WTC11 (cell line): Measurements from ENCODE around the gene IL31. TPM values are rescaled to one million over a fixed set of nuclear protein-coding genes. Genes with fewer than 3 reads are reported as not detected.

Experiments
- ATAC-seq: fragments of 200-7000 bp; cut with Tn5 transposase; 2 replicates; pipeline ENCODE4 v1.10.0; 2021; ENCODE audit warnings: mild to moderate bottlenecking, moderate library complexity
- CTCF ChIA-PET: fragments of 300-600 bp; sonication (Branson Sonifier 250); formaldehyde crosslinking; loops from one replicate; lab custom pipeline; 2021; ENCODE audit warnings: antibody characterized with exemption; lab: Charles Lee
- POLR2A ChIA-PET: fragments of 350-600 bp; sonication (Branson Sonifier 250); formaldehyde crosslinking; loops from one replicate; lab custom pipeline; 2021; ENCODE audit warnings: antibody characterized with exemption; lab: Charles Lee
- DNase-seq: peaks from one replicate; pipeline ENCODE4 v3.0.0; 2021; ENCODE audit warnings: low spot score
- H3K27ac Mint-ChIP-seq: 2 replicates; pipeline ENCODE4 v1.8.0; 2021; ENCODE audit warnings: mixed read lengths
- H3K27me3 Mint-ChIP-seq: 2 replicates; pipeline ENCODE4 v1.8.0; 2021; ENCODE audit warnings: low read depth, mild to moderate bottlenecking, moderate library complexity, mixed read lengths
- H3K36me3 Mint-ChIP-seq: 2 replicates; pipeline ENCODE4 v1.8.0; 2021; ENCODE audit warnings: mixed read lengths
- H3K4me1 Mint-ChIP-seq: 2 replicates; pipeline ENCODE4 v1.8.0; 2022; ENCODE audit warnings: mixed read lengths
- H3K4me3 Mint-ChIP-seq: 2 replicates; pipeline ENCODE4 v1.8.0; 2021; ENCODE audit warnings: mild to moderate bottlenecking, moderate library complexity, mixed read lengths
- H3K9me3 Mint-ChIP-seq: 2 replicates; pipeline ENCODE4 v1.8.0; 2021; ENCODE audit warnings: mixed read lengths
- ARID4B ChIP-seq: sonication (generic); formaldehyde crosslinking; IDR thresholded peaks from 2 replicates; pipeline ENCODE4 v1.8.0; 2023; ENCODE audit warnings: missing genetic modification reagents, mild to moderate bottlenecking, borderline replicate concordance
- ATF1 ChIP-seq: sonication (generic); formaldehyde crosslinking; IDR thresholded peaks from 2 replicates; pipeline ENCODE4 v1.8.1; 2023; ENCODE audit warnings: mild to moderate bottlenecking, moderate library complexity, missing genetic modification reagents
- ATF3 ChIP-seq: sonication (generic); formaldehyde crosslinking; conservative IDR thresholded peaks from 2 replicates; pipeline ENCODE4 v1.8.1; 2022; ENCODE audit warnings: mild to moderate bottlenecking, missing genetic modification reagents
- CREB1 ChIP-seq: sonication (generic); formaldehyde crosslinking; IDR thresholded peaks from 2 replicates; pipeline ENCODE4 v1.8.0; 2023; ENCODE audit warnings: mild to moderate bottlenecking, missing genetic modification reagents
- GABPB1 ChIP-seq: sonication (generic); formaldehyde crosslinking; IDR thresholded peaks from 2 replicates; pipeline ENCODE4 v1.8.1; 2023; ENCODE audit warnings: mild to moderate bottlenecking, missing genetic modification reagents
- IRF1 ChIP-seq: sonication (generic); formaldehyde crosslinking; IDR thresholded peaks from 2 replicates; pipeline ENCODE4 v1.8.0; 2023; ENCODE audit warnings: missing genetic modification reagents
- JUN ChIP-seq: sonication (generic); formaldehyde crosslinking; IDR thresholded peaks from 2 replicates; pipeline ENCODE4 v1.8.0; 2023; ENCODE audit warnings: mild to moderate bottlenecking, missing genetic modification reagents
- MYBL2 ChIP-seq: sonication (generic); formaldehyde crosslinking; IDR thresholded peaks from 2 replicates; pipeline ENCODE4 v1.8.1; 2023; ENCODE audit warnings: mild to moderate bottlenecking, moderate library complexity, missing genetic modification reagents
- NR1H2 ChIP-seq: sonication (generic); formaldehyde crosslinking; IDR thresholded peaks from 2 replicates; pipeline ENCODE4 v1.9.0; 2021; ENCODE audit warnings: mild to moderate bottlenecking, moderate library complexity, missing genetic modification reagents
- SMAD3 ChIP-seq: sonication (generic); formaldehyde crosslinking; IDR thresholded peaks from 2 replicates; pipeline ENCODE4 v1.8.0; 2022; ENCODE audit warnings: missing genetic modification reagents, mild to moderate bottlenecking, borderline replicate concordance
- SMAD4 ChIP-seq: sonication (generic); formaldehyde crosslinking; IDR thresholded peaks from 2 replicates; pipeline ENCODE4 v1.8.0; 2022; ENCODE audit warnings: mild to moderate bottlenecking, missing genetic modification reagents
- SOX15 ChIP-seq: fragments of 250-450 bp; sonication (Bioruptor Pico); IDR thresholded peaks from 2 replicates; pipeline ENCODE4 v1.9.0; 2021; ENCODE audit warnings: mild to moderate bottlenecking
- TEAD1 ChIP-seq: sonication (generic); formaldehyde crosslinking; IDR thresholded peaks from 2 replicates; pipeline ENCODE4 v1.8.0; 2022; ENCODE audit warnings: mild to moderate bottlenecking, missing genetic modification reagents
- TEAD4 ChIP-seq: sonication (generic); formaldehyde crosslinking; IDR thresholded peaks from 2 replicates; pipeline ENCODE4 v1.8.0; 2022; ENCODE audit warnings: mild to moderate bottlenecking, missing genetic modification reagents
- USF2 ChIP-seq: sonication (generic); formaldehyde crosslinking; IDR thresholded peaks from 2 replicates; pipeline ENCODE4 v1.8.1; 2023; ENCODE audit warnings: mild to moderate bottlenecking, missing genetic modification reagents, moderate library complexity
- ZNF121 ChIP-seq: sonication (generic); formaldehyde crosslinking; IDR thresholded peaks from 2 replicates; pipeline ENCODE4 v1.8.0; 2023; ENCODE audit warnings: missing genetic modification reagents
- ZNF219 ChIP-seq: sonication (generic); formaldehyde crosslinking; IDR thresholded peaks from 2 replicates; pipeline ENCODE4 v1.8.0; 2023; ENCODE audit warnings: missing genetic modification reagents, mild to moderate bottlenecking, borderline replicate concordance
- total RNA-seq: library from RNA; stranded (reverse); gene quantifications from 3 replicates; pipeline ENCODE4 v1.2.3, GENCODE V29; 2021
- TF ChIP-seq, protein P1 (sequence below): sonication (generic); formaldehyde crosslinking; IDR thresholded peaks from 2 replicates; pipeline ENCODE4 v1.8.1; 2022; ENCODE audit warnings: missing genetic modification reagents, borderline replicate concordance
- TF ChIP-seq, protein P2 (sequence below): fragments of 250-450 bp; sonication (Bioruptor Pico); conservative IDR thresholded peaks from 2 replicates; pipeline ENCODE4 v1.9.0; 2021; ENCODE audit warnings: mild to moderate bottlenecking

IL31 gene
- total RNA-seq, 1 experiment from 2014 or later: not detected

GRCh38 chr12:122130150-122130549 lies 43.9 kb downstream of the IL31 start:
- ChIA-PET CTCF (interaction anchor here (1.1 to 1.9 kb wide), 10 partner anchors 11 to 212 kb away, joined by 3 to 10 read pairs (median 5); partner anchors contain the start of genes B3GNT4, CFAP251 and LRRC43), POLR2A (no interaction called here)
- Mint-ChIP-seq H3K4me3 (no peak overlapping the region), H3K9me3 (no peaks in the 10 kb centered on the region), H3K4me1 (peaks cover 14% of the 10 kb centered on the region), H3K27ac (no peak overlapping the region; the same call in 1 of the 2 replicates), H3K27me3 (no peaks in the 10 kb centered on the region), H3K36me3 (peaks cover 24% of the 10 kb centered on the region)
- ATAC-seq (no peak), DNase-seq (no peak)
- TF ChIP-seq JUN: no peak
- TF ChIP-seq SMAD3: no peak
- TF ChIP-seq, protein P1, sequence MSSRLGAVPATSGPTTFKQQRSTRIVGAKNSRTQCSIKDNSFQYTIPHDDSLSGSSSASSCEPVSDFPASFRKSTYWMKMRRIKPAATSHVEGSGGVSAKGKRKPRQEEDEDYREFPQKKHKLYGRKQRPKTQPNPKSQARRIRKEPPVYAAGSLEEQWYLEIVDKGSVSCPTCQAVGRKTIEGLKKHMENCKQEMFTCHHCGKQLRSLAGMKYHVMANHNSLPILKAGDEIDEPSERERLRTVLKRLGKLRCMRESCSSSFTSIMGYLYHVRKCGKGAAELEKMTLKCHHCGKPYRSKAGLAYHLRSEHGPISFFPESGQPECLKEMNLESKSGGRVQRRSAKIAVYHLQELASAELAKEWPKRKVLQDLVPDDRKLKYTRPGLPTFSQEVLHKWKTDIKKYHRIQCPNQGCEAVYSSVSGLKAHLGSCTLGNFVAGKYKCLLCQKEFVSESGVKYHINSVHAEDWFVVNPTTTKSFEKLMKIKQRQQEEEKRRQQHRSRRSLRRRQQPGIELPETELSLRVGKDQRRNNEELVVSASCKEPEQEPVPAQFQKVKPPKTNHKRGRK (CRISPR knock-in tag): no peak
- no peak for TF ChIP-seq SOX15 (CRISPR knock-in tag)
- no peak for TF ChIP-seq IRF1

DNA sequence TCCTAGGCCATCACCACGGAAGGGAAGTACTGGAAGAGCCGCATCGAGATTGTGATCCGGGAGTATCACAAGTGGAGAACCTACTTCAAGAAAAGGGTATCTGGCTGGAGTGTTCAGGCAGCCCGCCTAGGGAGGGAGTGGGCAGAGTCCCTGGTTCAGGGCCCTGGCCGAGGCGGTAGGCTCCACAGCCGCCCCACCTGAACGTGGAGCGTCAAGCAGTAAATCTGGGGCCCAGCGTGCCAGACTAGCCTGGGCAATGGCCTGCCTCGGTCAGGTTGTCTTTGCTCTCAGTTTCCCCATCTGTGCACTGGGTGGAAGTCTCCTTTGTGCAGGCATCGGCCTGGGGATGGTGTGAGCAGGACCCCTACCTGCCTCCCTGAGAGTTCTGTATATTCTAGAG lies 44.9 kb downstream of the IL31 start:
- H3K27me3 Mint-ChIP-seq: no peaks in the 10 kb centered on the region
- no peaks in the 10 kb centered on the region for H3K9me3 Mint-ChIP-seq
- TF ChIP-seq USF2 (CRISPR knock-in tag) (no peak), TEAD1 (CRISPR knock-in tag) (no peak), ATF1 (CRISPR knock-in tag) (no peak), GABPB1 (no peak)
- TF ChIP-seq, protein P2, sequence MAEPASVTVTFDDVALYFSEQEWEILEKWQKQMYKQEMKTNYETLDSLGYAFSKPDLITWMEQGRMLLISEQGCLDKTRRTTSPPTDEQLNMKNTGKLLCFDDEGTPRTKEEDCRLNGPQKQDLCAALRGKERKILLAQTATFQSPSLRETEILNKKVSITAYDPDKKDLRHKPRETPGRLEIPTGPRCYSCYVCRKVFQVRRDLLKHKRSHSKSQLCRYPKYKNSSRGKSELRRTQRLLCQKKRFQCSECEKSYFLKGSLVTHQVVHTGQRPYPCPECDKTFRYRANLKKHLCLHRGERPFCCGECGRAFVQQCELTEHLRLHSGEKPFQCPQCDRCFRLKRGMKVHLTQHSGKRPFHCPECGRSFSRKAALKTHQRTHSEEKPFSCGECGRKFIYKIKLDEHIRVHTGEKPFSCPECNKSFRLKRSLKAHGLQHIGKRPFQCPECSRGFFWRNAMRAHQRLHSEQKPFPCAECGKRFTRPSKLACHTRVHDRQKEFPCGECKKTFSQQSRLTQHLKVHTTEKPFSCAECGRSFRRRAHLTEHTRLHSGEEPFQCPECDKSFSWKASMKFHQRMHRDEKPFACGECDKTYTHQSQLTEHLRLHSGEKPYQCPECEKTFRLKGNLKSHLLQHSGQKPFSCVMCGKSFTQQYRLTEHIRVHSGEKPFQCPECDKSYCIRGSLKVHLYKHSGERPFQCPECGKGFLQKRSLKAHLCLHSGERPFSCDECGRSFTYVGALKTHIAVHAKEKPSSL (CRISPR knock-in tag): no peak
- H3K4me1 Mint-ChIP-seq: peaks cover 14% of the 10 kb centered on the region
- POLR2A ChIA-PET: no interaction called here
- no peak overlapping the region for H3K4me3 Mint-ChIP-seq
- H3K36me3 Mint-ChIP-seq: peaks cover 21% of the 10 kb centered on the region
- no peak overlapping the region for H3K27ac Mint-ChIP-seq
- DNase-seq: no peak
- CTCF ChIA-PET: no interaction called here
- ATAC-seq: no peak

- POLR2A ChIA-PET: no interaction called here
- H3K27ac Mint-ChIP-seq: no peak overlapping the region
Observed at GRCh38 chr12:122128481-122128880, 45.5 kb downstream of the IL31 start.

More at GRCh38 chr12:122128481-122128880, 45.5 kb downstream of the IL31 start:
- CTCF ChIA-PET: interaction anchor here (1.1 to 4.2 kb wide), 2 partner anchors 9 to 74 kb away, joined by 3 to 27 read pairs; no protein-coding TSS in a partner anchor
- no peaks in the 10 kb centered on the region for H3K27me3 Mint-ChIP-seq
- ATAC-seq: no peak
- peaks cover 20% of the 10 kb centered on the region for H3K36me3 Mint-ChIP-seq
- H3K4me1 Mint-ChIP-seq: peaks cover 17% of the 10 kb centered on the region
- DNase-seq: no peak
- H3K9me3 Mint-ChIP-seq: no peaks in the 10 kb centered on the region
- H3K4me3 Mint-ChIP-seq: no peak overlapping the region
- TF ChIP-seq MYBL2 (CRISPR knock-in tag) (no peak), NR1H2 (CRISPR knock-in tag) (no peak), CREB1 (CRISPR knock-in tag) (no peak), JUN (no peak), ZNF219 (CRISPR knock-in tag) (no peak), ARID4B (CRISPR knock-in tag) (no peak), SMAD4 (CRISPR knock-in tag) (no peak), TEAD4 (CRISPR knock-in tag) (no peak), ATF3 (CRISPR knock-in tag) (no peak), GABPB1 (no peak), ZNF121 (CRISPR knock-in tag) (no peak)
